Measurements from ENCODE around the gene FZR1. TPM values are rescaled to one million over a fixed set of nuclear protein-coding genes. Genes with fewer than 3 reads are reported as not detected.

Gene FZR1
- total and polyA plus RNA-seq, 2 of the 13 experiments (the other 11 are each of a cell fraction or from before 2014, with no cell fraction given): 29.0 to 30.8 TPM

GRCh38 chr19:3557461-3558248 is 51.5 kb downstream of the FZR1 start, which contains the start of gene MFSD12 (continued):
- TF ChIP-seq, protein P1, sequence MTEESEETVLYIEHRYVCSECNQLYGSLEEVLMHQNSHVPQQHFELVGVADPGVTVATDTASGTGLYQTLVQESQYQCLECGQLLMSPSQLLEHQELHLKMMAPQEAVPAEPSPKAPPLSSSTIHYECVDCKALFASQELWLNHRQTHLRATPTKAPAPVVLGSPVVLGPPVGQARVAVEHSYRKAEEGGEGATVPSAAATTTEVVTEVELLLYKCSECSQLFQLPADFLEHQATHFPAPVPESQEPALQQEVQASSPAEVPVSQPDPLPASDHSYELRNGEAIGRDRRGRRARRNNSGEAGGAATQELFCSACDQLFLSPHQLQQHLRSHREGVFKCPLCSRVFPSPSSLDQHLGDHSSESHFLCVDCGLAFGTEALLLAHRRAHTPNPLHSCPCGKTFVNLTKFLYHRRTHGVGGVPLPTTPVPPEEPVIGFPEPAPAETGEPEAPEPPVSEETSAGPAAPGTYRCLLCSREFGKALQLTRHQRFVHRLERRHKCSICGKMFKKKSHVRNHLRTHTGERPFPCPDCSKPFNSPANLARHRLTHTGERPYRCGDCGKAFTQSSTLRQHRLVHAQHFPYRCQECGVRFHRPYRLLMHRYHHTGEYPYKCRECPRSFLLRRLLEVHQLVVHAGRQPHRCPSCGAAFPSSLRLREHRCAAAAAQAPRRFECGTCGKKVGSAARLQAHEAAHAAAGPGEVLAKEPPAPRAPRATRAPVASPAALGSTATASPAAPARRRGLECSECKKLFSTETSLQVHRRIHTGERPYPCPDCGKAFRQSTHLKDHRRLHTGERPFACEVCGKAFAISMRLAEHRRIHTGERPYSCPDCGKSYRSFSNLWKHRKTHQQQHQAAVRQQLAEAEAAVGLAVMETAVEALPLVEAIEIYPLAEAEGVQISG (CRISPR knock-in tag; IDR thresholded peaks at IDR 0.05): peak; percentile 50; the same call in 1 of the 2 replicates
- TF ChIP-seq DR1 (CRISPR knock-in tag; IDR thresholded peaks at IDR 0.05): no peak
- TF ChIP-seq KMT2B (CRISPR knock-in tag; IDR thresholded peaks at IDR 0.05): peak; percentile 51; the same call in 1 of the 2 replicates
- no peak for TF ChIP-seq SCMH1 (CRISPR knock-in tag; IDR thresholded peaks at IDR 0.05; ENCODE audit: borderline replicate concordance)
- peak; percentile 49; the same call in 1 of the 2 replicates for TF ChIP-seq KDM5B (CRISPR knock-in tag; IDR thresholded peaks at IDR 0.05; ENCODE audit: borderline replicate concordance)
- 0 out of 2 replicates have a peak, but pooled peaks have one; percentile 71 for TF ChIP-seq ZNF33B (CRISPR knock-in tag; IDR thresholded peaks at IDR 0.05)

DNA sequence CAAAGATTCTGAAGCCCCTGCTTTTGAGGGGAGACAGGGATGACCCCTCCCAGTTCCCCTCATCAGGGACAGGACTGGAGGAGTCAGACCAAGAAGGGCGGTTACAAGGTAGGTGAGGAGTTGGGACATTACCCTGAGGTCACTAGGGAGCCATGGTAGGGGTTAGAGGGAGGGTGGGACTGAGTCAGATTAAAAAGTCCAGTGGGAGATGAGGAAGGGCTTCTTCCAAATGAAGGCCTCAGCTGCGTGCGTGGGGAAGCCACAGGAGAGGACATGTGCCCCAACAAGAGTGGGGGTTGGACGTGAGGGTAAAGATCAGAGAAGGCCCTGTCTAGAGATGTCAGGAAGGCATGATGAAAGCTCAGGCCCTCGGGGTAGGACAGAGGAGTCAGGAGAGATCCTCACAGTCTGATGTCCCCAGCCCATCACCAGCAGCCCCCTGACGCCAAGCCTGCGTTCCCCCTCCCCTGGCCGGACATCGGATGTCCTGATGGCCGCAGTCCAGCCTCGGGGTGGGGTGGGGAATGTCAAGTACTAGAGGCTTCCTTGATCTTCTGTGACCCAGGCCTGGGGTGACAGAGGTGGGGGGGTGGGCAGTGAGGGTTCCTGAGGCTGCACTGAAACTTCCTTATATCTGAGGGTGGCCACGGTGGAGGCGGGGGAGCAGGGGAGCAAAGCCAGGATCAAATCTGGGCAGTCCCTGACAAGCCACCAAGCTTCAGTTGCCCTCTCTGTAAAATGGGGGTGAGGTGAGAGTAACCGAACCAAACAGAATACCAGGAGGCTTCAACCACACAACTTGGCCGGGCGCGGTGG is 57.8 kb downstream of the FZR1 start:
- in situ Hi-C loops (cut with HindIII; ENCODE audit: extremely low pct_ligation_motif_present, low pct_unique_long_range_greater_than_20kb) (no loop called here), intact Hi-C loops (cut with micrococcal nuclease; ENCODE audit: unreplicated experiment) (no loop called here)
- no peak overlapping the region for H3K9ac ChIP-seq (ENCODE audit: insufficient read depth, low read depth, low read length)
- H4K20me1 ChIP-seq (ENCODE audit: insufficient read depth, low read length): no peaks in the 10 kb centered on the region
- H3K4me3 ChIP-seq (replicated peaks in 1 of 3; ENCODE audit: insufficient read depth in 1 of 3, low read depth in 2 of 3, low read length in 3 of 3): no peak overlapping the region; a peak in 1 of 6 replicates
- ChIA-PET CTCF (ENCODE audit: low intra/inter-chr PET ratio, low total read pairs) (no interaction called here), POLR2A (interaction anchor here (1.2 kb wide), 1 partner anchor 10 kb away, joined by 3 read pairs; no protein-coding TSS in a partner anchor)
- H3K79me2 ChIP-seq (ENCODE audit: insufficient read depth, low read length): no peaks in the 10 kb centered on the region
- 51% methylated on average over 11 of the region's 17 CpGs for WGBS (ENCODE audit: low lambda C conversion rate)
- H3K27ac ChIP-seq (ENCODE audit: extremely low read length, insufficient read depth, low read length): no peak overlapping the region
- peaks cover 0 to 1% of the 10 kb centered on the region in 2 experiments; a peak in 2 of 5 replicates for H3K27me3 ChIP-seq (ENCODE audit: control insufficient read depth in 1 of 2, insufficient read depth in 2 of 2, low read length in 2 of 2)
- no peaks in the 10 kb centered on the region for H3K9me3 ChIP-seq (ENCODE audit: low read length)
- ATAC-seq: peak; percentile 34; the same call in 2 of the 3 replicates
- no TSS peak for BruUV-seq (replicated peaks)
- H2AFZ ChIP-seq (ENCODE audit: low read length): no peak overlapping the region
- no peaks in the 10 kb centered on the region for H3K36me3 ChIP-seq (replicated peaks in 1 of 2; ENCODE audit: control insufficient read depth in 1 of 2, insufficient read depth in 2 of 2, low read length in 2 of 2)
- FAIRE-seq: no peak
- DNase-seq (ENCODE audit: low spot score): no peak
- 0 out of 2 replicates have a peak overlapping the region, but pooled peaks have one; percentile 3 for H3K4me2 ChIP-seq (ENCODE audit: low read depth, low read length)
- H3K4me1 ChIP-seq (ENCODE audit: insufficient read depth, low read length): peaks cover 37% of the 10 kb centered on the region
- no peak for TF ChIP-seq ZBTB7A (CRISPR knock-in tag; IDR thresholded peaks at IDR 0.05)
- TF ChIP-seq DMTF1 (CRISPR knock-in tag; IDR thresholded peaks at IDR 0.05): no peak
- TF ChIP-seq KDM1A (CRISPR knock-in tag; IDR thresholded peaks at IDR 0.05): peak; percentile 16; the same call in 1 of the 2 replicates
- TF ChIP-seq BHLHE40 (IDR thresholded peaks at IDR 0.05; ENCODE audit: low read length): 0 out of 2 replicates have a peak, but pooled peaks have one; percentile 3
- no peak for TF ChIP-seq FOXO1 (CRISPR knock-in tag; IDR thresholded peaks at IDR 0.05)
- TF ChIP-seq ZMYM3 (CRISPR knock-in tag; IDR thresholded peaks at IDR 0.05): peak; percentile 89
- TF ChIP-seq, protein P2, sequence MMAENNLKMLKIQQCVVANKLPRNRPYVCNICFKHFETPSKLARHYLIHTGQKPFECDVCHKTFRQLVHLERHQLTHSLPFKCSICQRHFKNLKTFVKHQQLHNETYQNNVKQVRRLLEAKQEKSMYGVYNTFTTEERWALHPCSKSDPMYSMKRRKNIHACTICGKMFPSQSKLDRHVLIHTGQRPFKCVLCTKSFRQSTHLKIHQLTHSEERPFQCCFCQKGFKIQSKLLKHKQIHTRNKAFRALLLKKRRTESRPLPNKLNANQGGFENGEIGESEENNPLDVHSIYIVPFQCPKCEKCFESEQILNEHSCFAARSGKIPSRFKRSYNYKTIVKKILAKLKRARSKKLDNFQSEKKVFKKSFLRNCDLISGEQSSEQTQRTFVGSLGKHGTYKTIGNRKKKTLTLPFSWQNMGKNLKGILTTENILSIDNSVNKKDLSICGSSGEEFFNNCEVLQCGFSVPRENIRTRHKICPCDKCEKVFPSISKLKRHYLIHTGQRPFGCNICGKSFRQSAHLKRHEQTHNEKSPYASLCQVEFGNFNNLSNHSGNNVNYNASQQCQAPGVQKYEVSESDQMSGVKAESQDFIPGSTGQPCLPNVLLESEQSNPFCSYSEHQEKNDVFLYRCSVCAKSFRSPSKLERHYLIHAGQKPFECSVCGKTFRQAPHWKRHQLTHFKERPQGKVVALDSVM (CRISPR knock-in tag; IDR thresholded peaks at IDR 0.05): peak; percentile 5; the same call in 1 of the 2 replicates

All from HepG2 (cell line).